HepG2 (cell line): ENCODE data around the gene CDK3. TPM values are rescaled to one million over a fixed set of nuclear protein-coding genes. Genes with fewer than 3 reads are reported as not detected.

Source experiments
- ASH2L ChIP-seq: fragments of 300-600, 200-600 bp; sonication (generic); IDR thresholded peaks from 2 replicates; pipeline ENCODE4 v1.7.0; 2017; ENCODE audit warnings: low read depth, mild to moderate bottlenecking, moderate library complexity, mixed read lengths, low read length; ENCODE audit not compliant: insufficient read length
- EEA1 ChIP-seq: sonication (generic); formaldehyde crosslinking; IDR thresholded peaks from 2 replicates; pipeline ENCODE4 v1.5.1; 2020; ENCODE audit warnings: mild to moderate bottlenecking, missing genetic modification reagents, borderline replicate concordance
- HNRNPH1 ChIP-seq: fragments of 200-400 bp; formaldehyde crosslinking; optimal IDR thresholded peaks from 2 replicates; pipeline ENCODE3; 2017; ENCODE audit warnings: mild to moderate bottlenecking, low read depth, low read length
- IKZF4 ChIP-seq: sonication (generic); formaldehyde crosslinking; IDR thresholded peaks from 2 replicates; pipeline ENCODE4 v1.5.1; 2020; ENCODE audit warnings: borderline replicate concordance, mild to moderate bottlenecking, low read depth, missing genetic modification reagents; ENCODE audit errors: not compliant biosample characterization
- KAT2B ChIP-seq: fragments of 150-350 bp; IDR thresholded peaks from 2 replicates; pipeline ENCODE4 v1.6.1; 2014; ENCODE audit warnings: low read depth, low read length, borderline replicate concordance
- NFE2 ChIP-seq: sonication (generic); formaldehyde crosslinking; IDR thresholded peaks from 2 replicates; pipeline ENCODE4 v1.4.0; 2020; ENCODE audit warnings: missing genetic modification reagents
- NFIB ChIP-seq: sonication (generic); formaldehyde crosslinking; IDR thresholded peaks from 2 replicates; pipeline ENCODE4 v1.9.0; 2021; ENCODE audit warnings: missing genetic modification reagents, mild to moderate bottlenecking, borderline replicate concordance
- NFKB2 ChIP-seq: sonication (generic); formaldehyde crosslinking; IDR thresholded peaks from 2 replicates; pipeline ENCODE4 v1.4.0; 2020; ENCODE audit warnings: missing genetic modification reagents, borderline replicate concordance
- PHF5A ChIP-seq: IDR thresholded peaks from one replicate; pipeline ENCODE4 v1.6.1; 2018; ENCODE audit warnings: low read depth, missing genetic modification reagents; ENCODE audit not compliant: unreplicated experiment
- RBAK ChIP-seq: sonication (generic); formaldehyde crosslinking; IDR thresholded peaks from 2 replicates; pipeline ENCODE4 v1.5.1; 2020; ENCODE audit warnings: mild to moderate bottlenecking, missing genetic modification reagents
- RELA ChIP-seq: sonication (generic); formaldehyde crosslinking; IDR thresholded peaks from 2 replicates; pipeline ENCODE4 v1.4.0; 2020; ENCODE audit warnings: missing genetic modification reagents
- ZNF430 ChIP-seq: sonication (generic); formaldehyde crosslinking; IDR thresholded peaks from 2 replicates; pipeline ENCODE4 v1.9.0; 2021; ENCODE audit warnings: mild to moderate bottlenecking, missing genetic modification reagents
- ZNF552 ChIP-seq: sonication (generic); formaldehyde crosslinking; IDR thresholded peaks from 2 replicates; pipeline ENCODE4 v1.9.0; 2022; ENCODE audit warnings: missing genetic modification reagents, mild to moderate bottlenecking, borderline replicate concordance
- ZNF720 ChIP-seq: sonication (generic); formaldehyde crosslinking; IDR thresholded peaks from 2 replicates; pipeline ENCODE4 v1.4.0; 2020; ENCODE audit warnings: missing genetic modification reagents
- polyA plus RNA-seq, 8 experiments: library from polyadenylated mRNA; depleted of rRNA in 3 of 8; stranded (reverse) in 7 of 8; unstranded in 1 of 8; fragments of >200 nt; fragmentation: Illumina TruSeq in 4 of 8; extraction: Trizol in 4 of 8; gene quantifications; 2 replicates each; pipeline versions ENCODE4 v1.2.1 to v1.2.3, GENCODE V29; 2011 to 2016; ENCODE audit warnings: low read depth in 4 of 8, missing spikeins in 1 of 8, mixed read lengths in 1 of 8; ENCODE audit not compliant: insufficient read depth in 1 of 8
- total RNA-seq, 5 experiments: library from RNA; depleted of rRNA; stranded (reverse); fragments of >200 nt; fragmentation: Illumina TruSeq; extraction: Trizol; gene quantifications; 2 replicates each; pipeline ENCODE4 v1.2.3, GENCODE V29; 2016; ENCODE audit warnings: low read depth in 1 of 5
- TF ChIP-seq, protein P1 (sequence below): sonication (generic); formaldehyde crosslinking; IDR thresholded peaks from 2 replicates; pipeline ENCODE4 v1.8.0; 2022; ENCODE audit warnings: low read depth, missing genetic modification reagents
- TF ChIP-seq, protein P2 (sequence below): sonication (generic); formaldehyde crosslinking; IDR thresholded peaks from 2 replicates; pipeline ENCODE4 v1.4.0; 2020; ENCODE audit warnings: mild to moderate bottlenecking, low read depth, missing genetic modification reagents
- TF ChIP-seq, protein P3 (sequence below): sonication (generic); formaldehyde crosslinking; IDR thresholded peaks from 2 replicates; pipeline ENCODE4 v1.5.0; 2020; ENCODE audit warnings: mild to moderate bottlenecking, missing genetic modification reagents, borderline replicate concordance
- TF ChIP-seq, protein P4 (sequence below), 2 experiments: fragments of 450-650 bp in 1 of 2; sonication (generic) in 1 of 2; formaldehyde crosslinking; IDR thresholded peaks; 2 replicates each; pipeline versions ENCODE4 v1.5.0 to v1.8.0; 2020 to 2022; ENCODE audit warnings: mild to moderate bottlenecking in 1 of 2, missing genetic modification reagents in 1 of 2

Gene CDK3
- total and polyA plus RNA-seq, 2 of the 13 experiments (the other 11 are each of a cell fraction or from before 2014, with no cell fraction given): 5.8 to 11.4 TPM

DNA sequence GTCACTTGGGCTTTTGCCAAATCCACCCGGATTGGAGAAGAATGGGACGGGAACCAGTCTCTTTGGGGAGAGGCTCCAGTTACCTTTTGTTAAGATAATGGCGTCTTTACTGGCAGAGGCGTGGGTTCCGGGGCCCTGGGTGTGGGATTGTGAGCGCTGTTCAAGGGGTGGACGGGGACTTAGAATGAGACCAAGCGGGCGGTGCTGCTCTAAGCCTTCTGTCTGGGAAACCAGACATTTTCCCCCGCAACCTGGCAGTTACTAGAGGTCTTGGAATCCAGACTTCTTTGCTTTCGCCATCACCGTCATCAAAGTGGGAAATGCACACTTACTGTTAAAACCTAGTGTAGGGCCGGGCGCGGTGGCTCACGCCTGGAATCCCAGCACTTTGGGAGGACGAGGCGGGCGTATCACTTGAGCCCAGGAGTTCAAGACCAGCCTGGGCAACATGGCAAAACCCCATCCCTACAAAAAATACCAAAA, 20.9 kb upstream of the CDK3 start (continued):
- TF ChIP-seq, protein P1, sequence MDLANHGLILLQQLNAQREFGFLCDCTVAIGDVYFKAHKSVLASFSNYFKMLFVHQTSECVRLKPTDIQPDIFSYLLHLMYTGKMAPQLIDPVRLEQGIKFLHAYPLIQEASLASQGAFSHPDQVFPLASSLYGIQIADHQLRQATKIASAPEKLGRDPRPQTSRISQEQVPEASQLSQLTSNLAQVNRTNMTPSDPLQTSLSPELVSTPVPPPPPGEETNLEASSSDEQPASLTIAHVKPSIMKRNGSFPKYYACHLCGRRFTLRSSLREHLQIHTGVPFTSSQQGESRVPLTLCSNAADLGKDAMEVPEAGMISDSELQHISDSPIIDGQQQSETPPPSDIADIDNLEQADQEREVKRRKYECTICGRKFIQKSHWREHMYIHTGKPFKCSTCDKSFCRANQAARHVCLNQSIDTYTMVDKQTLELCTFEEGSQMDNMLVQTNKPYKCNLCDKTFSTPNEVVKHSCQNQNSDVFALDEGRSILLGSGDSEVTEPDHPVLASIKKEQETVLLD: no peak
- TF ChIP-seq KAT2B: no peak
- TF ChIP-seq PHF5A (CRISPR knock-in tag): no peak
- TF ChIP-seq ZNF720 (CRISPR knock-in tag): no peak
- TF ChIP-seq NFIB (CRISPR knock-in tag): no peak
- TF ChIP-seq, protein P2, sequence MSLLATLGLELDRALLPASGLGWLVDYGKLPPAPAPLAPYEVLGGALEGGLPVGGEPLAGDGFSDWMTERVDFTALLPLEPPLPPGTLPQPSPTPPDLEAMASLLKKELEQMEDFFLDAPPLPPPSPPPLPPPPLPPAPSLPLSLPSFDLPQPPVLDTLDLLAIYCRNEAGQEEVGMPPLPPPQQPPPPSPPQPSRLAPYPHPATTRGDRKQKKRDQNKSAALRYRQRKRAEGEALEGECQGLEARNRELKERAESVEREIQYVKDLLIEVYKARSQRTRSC (CRISPR knock-in tag): no peak; the same call in 1 of the 2 replicates
- TF ChIP-seq IKZF4 (CRISPR knock-in tag): no peak
- TF ChIP-seq NFKB2 (CRISPR knock-in tag): 0 out of 2 replicates have a peak, but pooled peaks have one; percentile 42
- TF ChIP-seq EEA1: 0 out of 2 replicates have a peak, but pooled peaks have one; percentile 39
- no peak for TF ChIP-seq ASH2L
- TF ChIP-seq, protein P3, sequence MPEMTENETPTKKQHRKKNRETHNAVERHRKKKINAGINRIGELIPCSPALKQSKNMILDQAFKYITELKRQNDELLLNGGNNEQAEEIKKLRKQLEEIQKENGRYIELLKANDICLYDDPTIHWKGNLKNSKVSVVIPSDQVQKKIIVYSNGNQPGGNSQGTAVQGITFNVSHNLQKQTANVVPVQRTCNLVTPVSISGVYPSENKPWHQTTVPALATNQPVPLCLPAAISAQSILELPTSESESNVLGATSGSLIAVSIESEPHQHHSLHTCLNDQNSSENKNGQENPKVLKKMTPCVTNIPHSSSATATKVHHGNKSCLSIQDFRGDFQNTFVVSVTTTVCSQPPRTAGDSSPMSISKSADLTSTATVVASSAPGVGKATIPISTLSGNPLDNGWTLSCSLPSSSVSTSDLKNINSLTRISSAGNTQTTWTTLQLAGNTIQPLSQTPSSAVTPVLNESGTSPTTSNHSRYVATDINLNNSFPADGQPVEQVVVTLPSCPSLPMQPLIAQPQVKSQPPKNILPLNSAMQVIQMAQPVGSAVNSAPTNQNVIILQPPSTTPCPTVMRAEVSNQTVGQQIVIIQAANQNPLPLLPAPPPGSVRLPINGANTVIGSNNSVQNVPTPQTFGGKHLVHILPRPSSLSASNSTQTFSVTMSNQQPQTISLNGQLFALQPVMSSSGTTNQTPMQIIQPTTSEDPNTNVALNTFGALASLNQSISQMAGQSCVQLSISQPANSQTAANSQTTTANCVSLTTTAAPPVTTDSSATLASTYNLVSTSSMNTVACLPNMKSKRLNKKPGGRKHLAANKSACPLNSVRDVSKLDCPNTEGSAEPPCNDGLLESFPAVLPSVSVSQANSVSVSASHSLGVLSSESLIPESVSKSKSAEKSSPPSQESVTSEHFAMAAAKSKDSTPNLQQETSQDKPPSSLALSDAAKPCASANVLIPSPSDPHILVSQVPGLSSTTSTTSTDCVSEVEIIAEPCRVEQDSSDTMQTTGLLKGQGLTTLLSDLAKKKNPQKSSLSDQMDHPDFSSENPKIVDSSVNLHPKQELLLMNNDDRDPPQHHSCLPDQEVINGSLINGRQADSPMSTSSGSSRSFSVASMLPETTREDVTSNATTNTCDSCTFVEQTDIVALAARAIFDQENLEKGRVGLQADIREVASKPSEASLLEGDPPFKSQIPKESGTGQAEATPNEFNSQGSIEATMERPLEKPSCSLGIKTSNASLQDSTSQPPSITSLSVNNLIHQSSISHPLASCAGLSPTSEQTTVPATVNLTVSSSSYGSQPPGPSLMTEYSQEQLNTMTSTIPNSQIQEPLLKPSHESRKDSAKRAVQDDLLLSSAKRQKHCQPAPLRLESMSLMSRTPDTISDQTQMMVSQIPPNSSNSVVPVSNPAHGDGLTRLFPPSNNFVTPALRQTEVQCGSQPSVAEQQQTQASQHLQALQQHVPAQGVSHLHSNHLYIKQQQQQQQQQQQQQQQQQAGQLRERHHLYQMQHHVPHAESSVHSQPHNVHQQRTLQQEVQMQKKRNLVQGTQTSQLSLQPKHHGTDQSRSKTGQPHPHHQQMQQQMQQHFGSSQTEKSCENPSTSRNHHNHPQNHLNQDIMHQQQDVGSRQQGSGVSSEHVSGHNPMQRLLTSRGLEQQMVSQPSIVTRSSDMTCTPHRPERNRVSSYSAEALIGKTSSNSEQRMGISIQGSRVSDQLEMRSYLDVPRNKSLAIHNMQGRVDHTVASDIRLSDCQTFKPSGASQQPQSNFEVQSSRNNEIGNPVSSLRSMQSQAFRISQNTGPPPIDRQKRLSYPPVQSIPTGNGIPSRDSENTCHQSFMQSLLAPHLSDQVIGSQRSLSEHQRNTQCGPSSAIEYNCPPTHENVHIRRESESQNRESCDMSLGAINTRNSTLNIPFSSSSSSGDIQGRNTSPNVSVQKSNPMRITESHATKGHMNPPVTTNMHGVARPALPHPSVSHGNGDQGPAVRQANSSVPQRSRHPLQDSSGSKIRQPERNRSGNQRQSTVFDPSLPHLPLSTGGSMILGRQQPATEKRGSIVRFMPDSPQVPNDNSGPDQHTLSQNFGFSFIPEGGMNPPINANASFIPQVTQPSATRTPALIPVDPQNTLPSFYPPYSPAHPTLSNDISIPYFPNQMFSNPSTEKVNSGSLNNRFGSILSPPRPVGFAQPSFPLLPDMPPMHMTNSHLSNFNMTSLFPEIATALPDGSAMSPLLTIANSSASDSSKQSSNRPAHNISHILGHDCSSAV: no peak; the same call in 1 of the 2 replicates
- no peak; the same call in 1 of the 2 replicates for TF ChIP-seq NFE2 (CRISPR knock-in tag)
- TF ChIP-seq, protein P4, sequence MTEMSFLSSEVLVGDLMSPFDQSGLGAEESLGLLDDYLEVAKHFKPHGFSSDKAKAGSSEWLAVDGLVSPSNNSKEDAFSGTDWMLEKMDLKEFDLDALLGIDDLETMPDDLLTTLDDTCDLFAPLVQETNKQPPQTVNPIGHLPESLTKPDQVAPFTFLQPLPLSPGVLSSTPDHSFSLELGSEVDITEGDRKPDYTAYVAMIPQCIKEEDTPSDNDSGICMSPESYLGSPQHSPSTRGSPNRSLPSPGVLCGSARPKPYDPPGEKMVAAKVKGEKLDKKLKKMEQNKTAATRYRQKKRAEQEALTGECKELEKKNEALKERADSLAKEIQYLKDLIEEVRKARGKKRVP (CRISPR knock-in tag; IDR thresholded peaks at IDR 0.05): no peak
- TF ChIP-seq ZNF430: no peak
- 0 out of 2 replicates have a peak, but pooled peaks have one; percentile 13 for TF ChIP-seq RELA (CRISPR knock-in tag)
- no peak for TF ChIP-seq RBAK (CRISPR knock-in tag)
- peak; percentile 51; the same call in 1 of the 2 replicates for TF ChIP-seq ZNF552 (CRISPR knock-in tag)
- TF ChIP-seq HNRNPH1: peak; percentile 14
